SK-N-SH (cell line): ENCODE data around the gene NUTF2. TPM values are rescaled to one million over a fixed set of nuclear protein-coding genes. Genes with fewer than 3 reads are reported as not detected.
A peak's percentile ranks its signal among the peaks of the same experiment; 100 is the strongest.

Experiments used
- CTCF ChIA-PET: fragments of 300-600, 350-600 bp; formaldehyde crosslinking; extraction: SDS; loops from one replicate; lab custom pipeline; 2021; lab: Yijun Ruan, JAX
- POLR2A ChIA-PET: fragments of 350-600 bp; sonication (Branson Sonifier 250); formaldehyde crosslinking; extraction: SDS; loops from one replicate; lab custom pipeline; 2020; ENCODE audit warnings: antibody characterized with exemption, inconsistent platforms; lab: Yijun Ruan, JAX
- DNase-seq: peaks from one replicate; pipeline ENCODE4 v3.0.0; 2012
- H2AFZ ChIP-seq: fragments of 200-600 bp; sonication (generic); 2 replicates; pipeline ENCODE4 v1.8.1; 2016; ENCODE audit warnings: antibody characterized with exemption, mild to moderate bottlenecking, low read depth
- H3F3A ChIP-seq: fragments of 200-600 bp; sonication (generic); replicated peaks from 2 replicates; pipeline ENCODE3; 2016; ENCODE audit warnings: antibody characterized with exemption, mild to moderate bottlenecking; ENCODE audit not compliant: insufficient read depth
- H3K27ac ChIP-seq, 2 experiments: fragments of 200-500 bp in 1 of 2; fragments of 200-600 bp in 1 of 2; sonication (Bioruptor generic) in 1 of 2; sonication (generic), shearing (Covaris generic) in 1 of 2; 2 replicates each; pipeline versions ENCODE4 v1.5.1 to v1.6.1; 2014 to 2016; ENCODE audit warnings: low read depth in 2 of 2, inconsistent platforms in 1 of 2, low read length in 1 of 2, mild to moderate bottlenecking in 1 of 2, mixed read lengths in 1 of 2
- H3K27me3 ChIP-seq: fragments of 200-600 bp; sonication (generic), shearing (Covaris generic); 2 replicates; pipeline ENCODE4 v1.6.1; 2016; ENCODE audit warnings: mixed run types; ENCODE audit not compliant: insufficient read depth
- H3K36me3 ChIP-seq, 2 experiments: fragments of 200-500 bp in 1 of 2; fragments of 200-600 bp in 1 of 2; sonication (Bioruptor generic) in 1 of 2; sonication (generic) in 1 of 2; replicated peaks in 1 of 2; 2 replicates each; pipeline versions ENCODE3 to v1.5.1; 2014 to 2016; ENCODE audit warnings: low read length in 1 of 2, mild to moderate bottlenecking in 1 of 2; ENCODE audit not compliant: insufficient read depth in 2 of 2, control insufficient read depth in 1 of 2
- H3K4me1 ChIP-seq, 2 experiments: fragments of 200-500 bp in 1 of 2; fragments of 200-600 bp in 1 of 2; sonication (Bioruptor generic) in 1 of 2; sonication (generic), shearing (Covaris generic) in 1 of 2; 2 replicates each; pipeline versions ENCODE4 v1.5.1 to v1.6.1; 2014 to 2016; ENCODE audit warnings: low read depth in 1 of 2, low read length in 1 of 2, mixed run types in 1 of 2; ENCODE audit not compliant: insufficient read depth in 2 of 2, control insufficient read depth in 1 of 2
- H3K4me2 ChIP-seq: fragments of 200-600 bp; sonication (generic), shearing (Covaris generic); 2 replicates; pipeline ENCODE4 v1.6.1; 2017; ENCODE audit warnings: mixed run types
- H3K4me3 ChIP-seq, 2 experiments: fragments of 200-500 bp in 1 of 2; fragments of 200-600 bp in 1 of 2; sonication (Bioruptor generic) in 1 of 2; sonication (generic), shearing (Covaris generic) in 1 of 2; 2 replicates each; pipeline versions ENCODE4 v1.5.1 to v1.8.1; 2014 to 2016; ENCODE audit warnings: low read depth in 2 of 2, inconsistent platforms in 1 of 2, low read length in 1 of 2, mild to moderate bottlenecking in 1 of 2, mixed read lengths in 1 of 2, moderate library complexity in 1 of 2
- H3K79me2 ChIP-seq: fragments of 200-600 bp; sonication (generic); 2 replicates; pipeline ENCODE4 v1.8.1; 2017; ENCODE audit warnings: mild to moderate bottlenecking; ENCODE audit not compliant: insufficient read depth
- H3K9ac ChIP-seq: fragments of 200-600 bp; sonication (generic); 2 replicates; pipeline ENCODE4 v1.6.1; 2017; ENCODE audit warnings: mixed run types
- H3K9me2 ChIP-seq: fragments of 200-600 bp; sonication (generic); 2 replicates; pipeline ENCODE4 v1.6.1; 2017; ENCODE audit warnings: mixed run types
- H3K9me3 ChIP-seq: fragments of 200-600 bp; sonication (generic); 2 replicates; pipeline ENCODE4 v1.6.1; 2017; ENCODE audit warnings: mixed run types, mild to moderate bottlenecking, moderate library complexity
- H4K20me1 ChIP-seq: fragments of 200-600 bp; sonication (generic); 2 replicates; pipeline ENCODE4 v1.6.1; 2017; ENCODE audit warnings: mild to moderate bottlenecking, mixed run types; ENCODE audit not compliant: insufficient read depth
- CHD2 ChIP-seq: fragments of 150-350 bp; IDR thresholded peaks from 2 replicates; pipeline ENCODE4 v1.6.1; 2018; ENCODE audit warnings: low read length; ENCODE audit not compliant: partially characterized antibody
- ELF1 ChIP-seq: IDR thresholded peaks from 2 replicates; pipeline ENCODE4 v1.4.0; 2012
- EP300 ChIP-seq, 2 experiments: IDR thresholded peaks; 2 replicates each; pipeline versions ENCODE4 v1.4.0 to v1.6.1; 2012; ENCODE audit warnings: borderline replicate concordance in 1 of 2, low read depth in 1 of 2, low read length in 1 of 2
- GATA2 ChIP-seq: sonication (generic); formaldehyde crosslinking; IDR thresholded peaks from 2 replicates; pipeline ENCODE4 v1.5.0; 2020; ENCODE audit warnings: mild to moderate bottlenecking, missing genetic modification reagents
- MEF2A ChIP-seq: IDR thresholded peaks from 2 replicates; pipeline ENCODE4 v1.4.0; 2012; ENCODE audit warnings: low read depth, borderline replicate concordance
- MXI1 ChIP-seq: IDR thresholded peaks from 2 replicates; pipeline ENCODE4 v1.6.1; 2012; ENCODE audit warnings: mild to moderate bottlenecking, low read depth, low read length, improper control_type of control experiment
- NFIC ChIP-seq: IDR thresholded peaks from 2 replicates; pipeline ENCODE4 v1.4.0; 2012; ENCODE audit warnings: borderline replicate concordance
- RCOR1 ChIP-seq: fragments of 150-350 bp; IDR thresholded peaks from 2 replicates; pipeline ENCODE4 v1.6.1; 2017; ENCODE audit warnings: antibody characterized with exemption, low read length
- RFX5 ChIP-seq: IDR thresholded peaks from 2 replicates; pipeline ENCODE4 v1.6.1; 2012; ENCODE audit warnings: mild to moderate bottlenecking, improper control_type of control experiment, low read length
- SIN3A ChIP-seq: IDR thresholded peaks from 2 replicates; pipeline ENCODE4 v1.6.1; 2012; ENCODE audit warnings: low read depth, mild to moderate bottlenecking, low read length, moderate library complexity, borderline replicate concordance
- TEAD4 ChIP-seq: IDR thresholded peaks from 2 replicates; pipeline ENCODE4 v1.4.0; 2012; ENCODE audit warnings: mild to moderate bottlenecking, borderline replicate concordance; ENCODE audit not compliant: insufficient read depth
- YY1 ChIP-seq: IDR thresholded peaks from 2 replicates; pipeline ENCODE4 v1.4.0; 2012; ENCODE audit warnings: low read depth, mild to moderate bottlenecking
- WGBS: methylation state at CpG from one replicate; pipeline ENCODE4 v1.1.6; 2017; ENCODE audit warnings: low lambda C conversion rate; 5-methylcytosine and 5-hydroxymethylcytosine counted together
- polyA plus RNA-seq, 3 experiments: library from polyadenylated mRNA; depleted of rRNA; stranded (reverse); fragments of >200 nt; gene quantifications; 2 replicates each; pipeline ENCODE4 v1.2.3, GENCODE V29; 2012
- TF ChIP-seq, protein P1 (sequence below): fragments of 150-350 bp; IDR thresholded peaks from 2 replicates; pipeline ENCODE4 v1.6.1; 2017; ENCODE audit warnings: antibody characterized with exemption, low read length, low read depth, borderline replicate concordance
- TF ChIP-seq, protein P2 (sequence below): IDR thresholded peaks from 2 replicates; pipeline ENCODE4 v1.6.1; 2012; ENCODE audit warnings: mild to moderate bottlenecking, low read depth, low read length, moderate library complexity
- TF ChIP-seq, protein P3 (sequence below): IDR thresholded peaks from 2 replicates; pipeline ENCODE4; 2012

Gene NUTF2
- polyA plus RNA-seq, 1 of the 3 experiments (the other 2 are of a cell fraction): 449 TPM

GRCh38 chr16:67828651-67829050 is 18.1 kb upstream of the NUTF2 start:
- H3K4me3 ChIP-seq: no peak overlapping the region
- no peaks in the 10 kb centered on the region for H3K9me3 ChIP-seq
- no peak for DNase-seq
- no peaks in the 10 kb centered on the region for H3F3A ChIP-seq
- no peaks in the 10 kb centered on the region for H3K27me3 ChIP-seq
- H2AFZ ChIP-seq: no peak overlapping the region
- ChIA-PET POLR2A (interaction anchor here (1.5 kb wide), 1 partner anchor 12 kb away, joined by 4 read pairs; no protein-coding TSS in a partner anchor), CTCF (interaction anchor here (2.2 to 5.7 kb wide), 2 partner anchors 13 kb away, joined by 7 to 77 read pairs; no protein-coding TSS in a partner anchor)
- H3K4me1 ChIP-seq: peaks cover 0 to 9% of the 10 kb centered on the region in 2 experiments; a peak in 1 of 4 replicates
- no peak overlapping the region for H3K9ac ChIP-seq
- H3K79me2 ChIP-seq: peaks cover 16% of the 10 kb centered on the region
- H3K9me2 ChIP-seq: no peaks in the 10 kb centered on the region
- no peak for TF ChIP-seq GATA2
- TF ChIP-seq CHD2: no peak
- TF ChIP-seq TEAD4: no peak
- no peak for TF ChIP-seq SIN3A
- no peak for TF ChIP-seq RFX5
- TF ChIP-seq, protein P1, sequence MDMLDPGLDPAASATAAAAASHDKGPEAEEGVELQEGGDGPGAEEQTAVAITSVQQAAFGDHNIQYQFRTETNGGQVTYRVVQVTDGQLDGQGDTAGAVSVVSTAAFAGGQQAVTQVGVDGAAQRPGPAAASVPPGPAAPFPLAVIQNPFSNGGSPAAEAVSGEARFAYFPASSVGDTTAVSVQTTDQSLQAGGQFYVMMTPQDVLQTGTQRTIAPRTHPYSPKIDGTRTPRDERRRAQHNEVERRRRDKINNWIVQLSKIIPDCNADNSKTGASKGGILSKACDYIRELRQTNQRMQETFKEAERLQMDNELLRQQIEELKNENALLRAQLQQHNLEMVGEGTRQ: no peak
- no peak for TF ChIP-seq NFIC
- no peak for TF ChIP-seq ELF1
- TF ChIP-seq YY1: no peak
- no peak for TF ChIP-seq EP300 (IDR thresholded peaks at IDR 0.05; ENCODE audit: borderline replicate concordance in 1 of 2, low read depth in 1 of 2, low read length in 1 of 2)
- H4K20me1 ChIP-seq: no peaks in the 10 kb centered on the region
- H3K4me2 ChIP-seq: no peak overlapping the region
- H3K36me3 ChIP-seq: peaks cover 0 to 58% of the 10 kb centered on the region in 2 experiments
- H3K27ac ChIP-seq: no peak overlapping the region
- no CpG with 5 or more reads among the region's 4 CpGs for WGBS

- H3K9me2 ChIP-seq: no peaks in the 10 kb centered on the region
- H3K9me3 ChIP-seq: no peaks in the 10 kb centered on the region
- H3K27me3 ChIP-seq: no peaks in the 10 kb centered on the region
- peak overlapping the region; percentile 78 for H2AFZ ChIP-seq
- TF ChIP-seq RFX5: no peak
- TF ChIP-seq MXI1: no peak
- TF ChIP-seq, protein P2, sequence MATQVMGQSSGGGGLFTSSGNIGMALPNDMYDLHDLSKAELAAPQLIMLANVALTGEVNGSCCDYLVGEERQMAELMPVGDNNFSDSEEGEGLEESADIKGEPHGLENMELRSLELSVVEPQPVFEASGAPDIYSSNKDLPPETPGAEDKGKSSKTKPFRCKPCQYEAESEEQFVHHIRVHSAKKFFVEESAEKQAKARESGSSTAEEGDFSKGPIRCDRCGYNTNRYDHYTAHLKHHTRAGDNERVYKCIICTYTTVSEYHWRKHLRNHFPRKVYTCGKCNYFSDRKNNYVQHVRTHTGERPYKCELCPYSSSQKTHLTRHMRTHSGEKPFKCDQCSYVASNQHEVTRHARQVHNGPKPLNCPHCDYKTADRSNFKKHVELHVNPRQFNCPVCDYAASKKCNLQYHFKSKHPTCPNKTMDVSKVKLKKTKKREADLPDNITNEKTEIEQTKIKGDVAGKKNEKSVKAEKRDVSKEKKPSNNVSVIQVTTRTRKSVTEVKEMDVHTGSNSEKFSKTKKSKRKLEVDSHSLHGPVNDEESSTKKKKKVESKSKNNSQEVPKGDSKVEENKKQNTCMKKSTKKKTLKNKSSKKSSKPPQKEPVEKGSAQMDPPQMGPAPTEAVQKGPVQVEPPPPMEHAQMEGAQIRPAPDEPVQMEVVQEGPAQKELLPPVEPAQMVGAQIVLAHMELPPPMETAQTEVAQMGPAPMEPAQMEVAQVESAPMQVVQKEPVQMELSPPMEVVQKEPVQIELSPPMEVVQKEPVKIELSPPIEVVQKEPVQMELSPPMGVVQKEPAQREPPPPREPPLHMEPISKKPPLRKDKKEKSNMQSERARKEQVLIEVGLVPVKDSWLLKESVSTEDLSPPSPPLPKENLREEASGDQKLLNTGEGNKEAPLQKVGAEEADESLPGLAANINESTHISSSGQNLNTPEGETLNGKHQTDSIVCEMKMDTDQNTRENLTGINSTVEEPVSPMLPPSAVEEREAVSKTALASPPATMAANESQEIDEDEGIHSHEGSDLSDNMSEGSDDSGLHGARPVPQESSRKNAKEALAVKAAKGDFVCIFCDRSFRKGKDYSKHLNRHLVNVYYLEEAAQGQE: no peak
- TF ChIP-seq, protein P3, sequence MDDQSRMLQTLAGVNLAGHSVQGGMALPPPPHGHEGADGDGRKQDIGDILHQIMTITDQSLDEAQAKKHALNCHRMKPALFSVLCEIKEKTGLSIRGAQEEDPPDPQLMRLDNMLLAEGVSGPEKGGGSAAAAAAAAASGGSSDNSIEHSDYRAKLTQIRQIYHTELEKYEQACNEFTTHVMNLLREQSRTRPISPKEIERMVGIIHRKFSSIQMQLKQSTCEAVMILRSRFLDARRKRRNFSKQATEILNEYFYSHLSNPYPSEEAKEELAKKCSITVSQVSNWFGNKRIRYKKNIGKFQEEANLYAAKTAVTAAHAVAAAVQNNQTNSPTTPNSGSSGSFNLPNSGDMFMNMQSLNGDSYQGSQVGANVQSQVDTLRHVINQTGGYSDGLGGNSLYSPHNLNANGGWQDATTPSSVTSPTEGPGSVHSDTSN: no peak
- no peak for TF ChIP-seq YY1
- TF ChIP-seq MEF2A: no peak
- TF ChIP-seq TEAD4: no peak
- no peak for TF ChIP-seq RCOR1
- H3K36me3 ChIP-seq: peaks cover 0 to 41% of the 10 kb centered on the region in 2 experiments
- no peaks in the 10 kb centered on the region for H3F3A ChIP-seq
- POLR2A ChIA-PET: interaction anchor here (0.6 to 2.3 kb wide), 6 partner anchors 11 to 1076 kb away, joined by 3 to 11 read pairs (median 4); partner anchors contain the start of genes ATP6V0D1, NUTF2, RANBP10 and TSNAXIP1
- no peak for DNase-seq
- H4K20me1 ChIP-seq: no peaks in the 10 kb centered on the region
- H3K4me1 ChIP-seq: peaks cover 0 to 9% of the 10 kb centered on the region in 2 experiments; a peak in 1 of 4 replicates
- WGBS: 6% methylated on average over 3 of the region's 3 CpGs
- peaks cover 16% of the 10 kb centered on the region for H3K79me2 ChIP-seq
- H3K9ac ChIP-seq: peak overlapping the region; percentile 87
- H3K27ac ChIP-seq: peak overlapping the region in 1 of 2 experiments; percentile 58; a peak in 2 of 4 replicates
- H3K4me3 ChIP-seq: peak overlapping the region; percentile 76 to 84
- H3K4me2 ChIP-seq: peak overlapping the region; percentile 100
- CTCF ChIA-PET: interaction anchor here (1.2 to 5.0 kb wide), 7 partner anchors 8 to 312 kb away, joined by 3 to 65 read pairs (median 5); no protein-coding TSS in a partner anchor
Observed at GRCh38 chr16:67833030-67833414, 13.7 kb upstream of the NUTF2 start.
